Spleen (tissue), 7 donors: Measurements from ENCODE around the gene MBNL3.

Source experiments
- CTCF ChIP-seq, 11 experiments: fragments of 200-600 bp in 7 of 11; fragments of 450-650 bp in 4 of 11; sonication (generic) in 4 of 11; IDR thresholded peaks in 8 of 11; conservative IDR thresholded peaks in 3 of 11; 1 replicate in 7 of 11; 2 replicates in 4 of 11; pipeline versions ENCODE4 v1.4.0 to v1.8.0; 2016 to 2021; ENCODE audit warnings: antibody characterized with exemption in 11 of 11, inconsistent platforms in 4 of 11, mild to moderate bottlenecking in 1 of 11
- POLR2A ChIP-seq, 3 donors: fragments of 450-650 bp; IDR thresholded peaks; one replicate each; pipeline ENCODE4 v1.5.1; 2017; ENCODE audit warnings: antibody characterized with exemption in 3 of 3, mild to moderate bottlenecking in 1 of 3
- POLR2AphosphoS5 ChIP-seq, 3 donors: sonication (generic); formaldehyde crosslinking; IDR thresholded peaks; one replicate each; pipeline ENCODE4 v1.5.1; 2017; ENCODE audit warnings: antibody characterized with exemption in 3 of 3
- donor health status: DM: no; HTN: no; CAD: no; lungs with moderate emphysema.
- donor health status: DM: no; HTN: no; CAD: no.
- donor health status: DM: no; HTN: no; CAD: no.

DNA sequence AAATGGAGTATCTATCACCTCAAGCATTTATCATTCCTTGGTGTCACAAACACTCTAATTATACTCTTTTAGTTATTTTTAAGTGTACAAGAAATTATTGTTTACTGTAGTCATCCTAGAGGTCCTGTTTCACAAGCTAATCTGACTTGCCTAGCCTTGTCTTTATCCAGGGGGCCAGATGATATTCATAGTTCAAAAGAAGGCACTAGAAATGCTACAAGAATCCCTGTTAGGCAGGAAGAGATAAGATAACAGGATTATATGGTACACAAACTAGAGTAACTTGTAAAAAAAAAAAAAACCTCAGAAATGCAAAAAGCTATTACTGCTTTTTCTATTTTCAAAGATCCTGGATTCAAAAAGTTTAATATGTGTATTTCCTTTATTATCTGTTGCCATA, 95.8 kb downstream of the MBNL3 start:
- TF ChIP-seq CTCF (IDR thresholded peaks at IDR 0.05 in 8 of 11, conservative IDR thresholded peaks at IDR 0.05 in 3 of 11) (no peak), POLR2AphosphoS5 (IDR thresholded peaks at IDR 0.05) (no peak), POLR2A (IDR thresholded peaks at IDR 0.05) (no peak)
